CD4-positive, alpha-beta T cell treated with Interleukin-12 subunit alpha and Interleukin-12 subunit beta, for 1 hour (primary cell): ENCODE measurements around the gene TSEN2.
"Not testable (repeated sequence)": the region's sequence is repeated elsewhere in the genome, so short reads cannot be mapped to it uniquely, and the experiment has no call there.

Experiments
- DNase-seq: peaks from one replicate; pipeline ENCODE4 v3.0.0-alpha.2; 2020

The TSEN2 gene

DNA sequence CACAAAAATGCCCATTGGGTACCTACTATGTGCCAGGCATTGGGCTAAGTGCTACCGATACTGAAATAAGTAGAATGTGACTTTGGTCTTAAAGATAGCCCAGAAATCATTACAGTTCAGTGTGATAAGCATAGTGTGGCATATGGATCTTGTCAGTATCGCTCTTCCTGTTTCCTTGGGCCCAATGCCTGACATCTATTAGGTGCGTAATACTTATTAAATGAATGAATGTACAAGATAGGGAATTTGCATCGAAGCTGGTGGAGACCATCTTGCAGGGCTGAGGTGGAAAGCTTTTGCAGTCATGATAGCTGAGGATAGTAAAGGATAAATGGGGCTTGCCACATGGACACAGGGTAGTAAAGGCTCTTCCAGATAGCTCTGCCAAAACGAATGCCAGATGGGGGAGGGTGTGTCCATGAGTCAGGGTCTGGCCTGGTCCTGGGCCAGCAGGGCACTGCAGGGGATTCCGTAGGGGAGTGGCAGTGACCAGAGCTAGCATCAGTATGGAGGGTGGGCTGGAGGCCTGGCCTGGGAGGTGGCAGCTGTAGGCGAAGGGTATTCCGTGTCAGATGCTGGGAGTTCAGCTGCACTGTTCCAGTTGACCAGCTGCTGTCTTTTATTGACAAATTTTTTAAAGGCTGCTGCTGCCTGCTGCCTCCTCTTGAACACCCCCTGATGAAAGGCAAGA, 23.5 kb downstream of the TSEN2 start:
- DNase-seq = no peak

DNA sequence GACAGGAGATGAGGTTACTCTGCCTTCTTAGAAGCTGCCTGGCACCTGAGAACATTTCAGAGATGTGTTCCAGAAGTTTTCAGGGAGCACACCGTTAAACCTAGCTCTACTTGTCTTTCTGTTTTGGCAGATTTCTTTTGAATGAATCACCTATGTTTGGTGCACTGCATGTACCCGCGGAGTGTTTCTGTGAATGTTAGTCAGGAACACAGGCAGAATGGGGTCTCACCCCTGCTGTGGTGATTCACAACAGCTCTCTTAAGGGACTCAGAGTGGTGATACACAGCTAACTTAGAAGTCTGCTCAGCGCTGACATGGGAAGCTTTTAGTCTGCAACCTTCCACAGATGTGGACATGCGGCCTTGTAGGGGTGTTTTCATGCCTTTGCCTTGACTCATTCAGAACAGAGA, 24.0 kb downstream of the TSEN2 start:
- DNase-seq = no peak

- no peak for DNase-seq
Observed at GRCh38 chr3:12509466-12509865, 25.2 kb downstream of the TSEN2 start.

- no peak for DNase-seq
Observed at GRCh38 chr3:12512534-12513118, 28.3 kb downstream of the TSEN2 start.

DNA sequence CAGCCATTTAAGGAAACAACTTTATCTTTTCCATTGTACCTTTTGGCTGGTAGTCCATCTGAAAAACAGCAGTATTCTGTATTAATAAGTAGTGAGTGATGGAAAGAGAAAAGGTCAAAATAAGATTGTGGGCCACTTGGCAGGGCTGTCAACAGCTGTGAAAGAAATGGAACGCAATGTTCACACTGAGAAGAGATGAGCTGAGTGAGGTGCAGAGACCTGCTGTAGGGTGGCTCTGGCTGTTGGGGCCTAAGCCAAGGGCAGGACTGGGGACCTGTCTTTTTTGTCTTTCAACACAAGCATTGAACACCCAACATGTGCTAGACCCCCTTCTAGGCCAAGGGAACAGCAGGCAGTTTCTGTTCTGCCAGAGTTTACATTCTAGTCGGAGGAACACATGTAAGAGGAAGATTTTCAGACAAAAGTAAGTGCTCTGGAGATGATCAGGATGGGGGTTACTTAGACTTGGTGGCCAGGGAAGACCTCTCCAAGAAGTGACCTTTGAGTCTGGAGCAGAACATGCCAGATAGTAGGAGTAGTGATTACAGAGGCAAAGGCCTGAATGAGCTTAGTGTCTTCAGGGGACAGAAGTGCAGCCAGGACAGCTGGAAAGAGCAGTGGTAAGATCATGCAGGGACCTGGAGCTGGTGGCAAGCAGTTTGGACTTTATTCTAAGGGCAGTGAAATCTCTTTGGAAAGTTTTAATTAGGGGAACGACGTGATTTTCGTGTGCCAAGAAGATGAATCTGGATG, 29.6 kb downstream of the TSEN2 start:
- DNase-seq = no peak

- DNase-seq = no peak
Observed at GRCh38 chr3:12515631-12516030, 31.4 kb downstream of the TSEN2 start.

DNA sequence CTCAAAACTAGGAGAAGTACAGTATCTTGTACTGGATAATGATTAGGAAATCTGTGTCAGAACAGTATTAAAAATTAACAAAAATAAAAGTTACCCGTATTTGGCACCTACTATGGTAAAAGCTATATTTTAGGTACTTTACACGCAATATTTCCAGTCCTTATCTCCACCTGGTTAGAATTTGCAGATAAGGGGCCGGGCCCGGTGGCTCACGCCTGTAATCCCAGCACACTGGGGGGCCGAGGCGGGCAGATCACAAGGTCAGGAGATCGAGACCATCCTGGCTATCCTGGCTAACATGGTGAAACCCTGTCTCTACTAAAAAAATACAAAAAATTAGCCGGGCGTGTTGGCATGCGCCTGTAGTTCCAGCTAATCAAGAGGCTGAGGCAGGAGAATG, 32.6 kb downstream of the TSEN2 start:
- no peak for DNase-seq

- no peak for DNase-seq
Observed at GRCh38 chr3:12518261-12519028, 34.2 kb downstream of the TSEN2 start.

- DNase-seq = no peak
Observed at GRCh38 chr3:12521010-12521409, 36.7 kb downstream of the TSEN2 start.

DNA sequence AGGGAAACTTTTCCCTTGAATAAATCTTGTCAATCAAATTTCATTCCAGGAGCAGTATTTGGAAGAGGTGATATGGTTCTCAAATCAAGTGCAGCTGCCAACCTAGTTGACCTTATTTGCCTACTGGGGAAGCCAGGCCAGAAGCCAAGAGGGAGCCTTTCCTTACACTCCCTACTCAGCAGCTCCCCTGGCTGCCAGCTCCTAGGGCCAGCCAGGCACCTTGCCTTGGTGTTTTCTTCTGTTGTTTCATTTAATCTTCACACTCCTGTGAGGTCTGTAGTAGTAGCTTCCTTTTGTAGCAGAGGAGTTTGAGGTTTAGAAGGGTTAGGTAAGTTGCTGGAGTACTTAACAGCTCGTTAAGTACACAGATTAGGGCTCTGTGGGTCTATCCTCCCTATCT, 38.4 kb downstream of the TSEN2 start:
- DNase-seq = no peak

- no peak for DNase-seq
Observed at GRCh38 chr3:12527757-12528143, 43.5 kb downstream of the TSEN2 start.

DNA sequence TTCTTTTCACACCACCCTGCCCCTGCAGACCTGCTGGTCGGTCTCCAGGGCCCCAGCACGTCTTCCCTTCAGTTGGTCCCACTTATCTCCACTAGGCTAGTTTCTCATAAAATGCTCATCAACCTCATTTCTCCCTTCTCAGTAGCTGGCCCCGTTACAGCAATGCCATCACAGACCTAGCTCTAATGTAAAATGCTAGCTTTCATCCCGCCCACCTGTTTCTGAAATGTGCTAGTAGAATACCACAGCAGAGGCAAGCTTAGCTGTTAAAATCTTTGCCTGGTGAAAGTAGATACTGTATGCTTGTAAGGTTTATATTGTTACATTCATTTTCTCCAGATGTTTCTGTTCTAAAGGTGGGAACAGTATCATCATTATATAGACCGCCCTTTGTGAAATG, 47.9 kb downstream of the TSEN2 start:
- DNase-seq = no peak

GRCh38 chr3:12536423-12536822, 52.1 kb downstream of the TSEN2 start:
- no peak for DNase-seq

DNA sequence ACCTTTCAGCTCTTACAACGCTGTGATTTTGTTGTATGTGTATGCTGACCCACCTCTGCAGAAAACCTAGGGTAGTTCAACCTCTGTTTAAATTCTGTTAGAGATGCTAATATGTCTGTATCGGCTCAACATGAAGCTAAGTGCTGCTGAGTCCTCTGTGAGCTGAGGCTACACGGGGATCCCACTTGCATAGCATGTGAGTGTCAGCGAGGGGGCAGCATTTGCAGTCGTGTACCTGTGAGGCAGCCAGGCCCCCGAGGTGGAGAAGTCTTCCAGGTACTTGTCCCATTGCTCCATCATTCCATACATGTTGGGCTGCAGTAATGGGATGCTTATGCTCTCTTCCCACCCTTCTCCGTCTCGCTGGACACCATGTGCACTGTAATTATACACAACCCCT, 57.3 kb downstream of the TSEN2 start:
- DNase-seq = no peak

- DNase-seq = not testable (repeated sequence)
Observed at GRCh38 chr3:12543497-12543896, 59.2 kb downstream of the TSEN2 start.

DNA sequence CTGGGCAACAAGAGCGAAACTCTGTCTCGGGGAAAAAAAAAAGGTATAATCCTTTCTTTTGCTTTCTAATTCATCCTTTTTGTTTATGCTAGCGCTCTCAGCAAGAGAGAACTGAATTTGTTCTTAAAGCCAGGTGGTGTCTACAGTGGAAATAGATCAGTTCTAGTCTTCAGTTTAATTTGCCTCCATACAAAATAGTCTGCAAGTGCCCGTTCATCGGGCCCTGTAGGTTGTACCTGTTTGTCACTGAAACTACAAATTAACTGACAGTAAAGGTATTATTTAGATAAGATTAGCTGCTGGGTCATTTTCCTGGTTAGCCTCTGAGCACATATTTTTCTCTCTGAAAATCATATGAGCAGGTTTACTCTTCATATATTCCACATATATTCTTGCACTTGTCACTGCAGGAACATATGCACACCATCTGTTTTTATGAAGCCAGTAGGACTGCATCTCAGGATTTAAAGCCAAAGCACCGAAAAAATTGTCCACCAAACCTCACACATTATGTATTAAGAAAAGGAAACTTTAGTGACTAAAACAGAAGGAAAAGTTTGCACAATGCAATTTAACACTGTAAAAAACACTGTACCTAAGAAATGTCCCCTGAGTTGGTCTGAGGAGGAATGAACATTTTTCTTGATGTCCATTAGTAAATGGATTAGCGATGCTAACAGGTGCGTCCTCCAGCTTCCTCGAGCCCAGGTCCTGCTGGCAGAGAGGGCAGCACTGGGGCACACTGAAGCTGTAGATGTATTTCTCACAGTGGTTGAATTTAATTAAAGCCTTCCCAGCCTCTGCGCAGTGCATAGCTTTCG, 60.6 kb downstream of the TSEN2 start:
- no peak for DNase-seq

DNA sequence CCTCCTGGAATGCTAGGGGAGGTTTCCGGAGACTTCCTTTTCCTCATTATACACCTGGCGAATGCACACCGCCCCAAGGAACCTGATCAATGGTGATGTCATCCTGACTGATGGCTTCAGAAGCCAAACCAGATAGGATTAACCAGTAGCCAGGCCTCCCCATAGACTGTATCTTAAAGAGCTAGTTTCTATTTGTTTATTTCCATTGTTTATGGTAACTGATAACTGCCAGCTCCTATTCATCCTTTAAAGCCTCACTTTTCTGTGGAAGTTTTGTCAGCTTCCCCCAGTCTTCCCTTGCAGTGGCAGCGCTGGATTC, 61.2 kb downstream of the TSEN2 start, which contains the start of gene MKRN2OS:
TSS of gene MKRN2OS (minus strand) at position 27 of the 319 bp plus-strand sequence. CDS start 35 bp downstream, outside the sequence.
- no peak for DNase-seq

GRCh38 chr3:12549971-12550760, 65.9 kb downstream of the TSEN2 start:
- DNase-seq = no peak

- DNase-seq = no peak
Observed at GRCh38 chr3:12553921-12554391, 69.7 kb downstream of the TSEN2 start.

DNA sequence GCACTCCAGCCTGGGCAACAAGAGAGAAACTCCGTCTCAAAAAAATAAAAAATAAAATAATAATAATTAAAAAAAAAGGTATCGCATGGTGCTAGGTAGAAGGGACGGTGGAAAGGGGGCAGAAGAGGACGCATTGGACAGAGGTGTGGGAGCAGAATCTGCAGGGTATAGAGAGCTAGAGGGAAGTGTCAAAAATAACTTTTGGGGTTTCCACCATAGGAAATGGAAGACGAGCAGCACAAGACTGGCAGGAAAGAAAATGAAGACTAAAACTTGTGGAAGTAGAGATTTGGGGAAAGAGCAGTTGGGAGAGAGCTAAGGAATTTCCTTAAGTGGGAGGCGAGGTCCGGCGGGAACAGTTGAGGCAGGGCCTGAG, 72.0 kb downstream of the TSEN2 start:
- DNase-seq = no peak

DNA sequence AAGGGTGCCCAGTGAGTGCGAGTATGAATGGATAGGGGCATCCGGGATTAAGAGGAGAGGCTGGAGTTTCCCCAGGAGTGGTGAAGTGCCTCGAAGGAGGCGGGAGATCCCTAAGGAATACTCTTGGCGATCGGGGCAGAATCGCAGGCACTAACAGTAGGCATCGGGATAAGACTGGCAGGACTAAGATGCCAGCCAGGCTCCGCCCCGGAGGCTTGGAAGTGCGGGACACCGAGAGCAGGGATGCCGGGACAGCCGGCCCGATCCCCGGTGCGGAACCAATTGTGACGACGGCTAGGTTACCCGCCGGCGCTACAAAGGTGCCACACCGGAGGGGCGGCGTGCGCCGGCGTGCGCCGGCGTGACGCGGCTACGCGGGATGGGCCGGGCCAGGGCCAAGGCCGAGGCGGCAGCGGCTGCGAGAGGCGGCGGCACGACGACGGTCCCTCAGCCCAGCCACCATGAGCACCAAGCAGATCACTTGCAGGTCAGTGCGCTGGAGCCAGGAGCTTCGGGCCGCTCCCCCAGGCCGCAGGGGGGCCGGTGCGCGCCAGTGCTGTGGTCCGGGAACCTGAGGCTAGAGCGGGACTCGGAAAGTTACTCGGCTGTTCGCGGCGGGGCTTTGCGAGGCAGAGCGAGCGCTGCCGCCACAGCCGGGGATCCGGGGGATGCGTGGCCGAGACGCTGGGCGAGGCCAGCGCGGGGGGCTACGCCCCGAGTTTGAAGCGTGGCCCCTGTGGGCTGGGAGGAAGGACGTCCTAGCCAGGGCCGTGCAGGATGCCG, 72.6 kb downstream of the TSEN2 start, which contains the start of gene MKRN2:
TSS of gene MKRN2 (plus strand) at position 398 of the 783 bp plus-strand sequence. CDS start at position 462, 64 bp downstream.
- peak; percentile 87 for DNase-seq
